NCI-H128 (cell line): Measurements from ENCODE around the gene PRKAA1.
"Not testable (repeated sequence)": the region's sequence is repeated elsewhere in the genome, so short reads cannot be mapped to it uniquely, and the experiment has no call there.

ENCODE experiments used
- DNase-seq: peaks from one replicate; lab custom pipeline; 2025; ENCODE audit not compliant: unreplicated experiment; lab: John Stamatoyannopoulos, UW

PRKAA1 gene

GRCh38 chr5:40734986-40735385 lies 63.2 kb downstream of the PRKAA1 start:
- DNase-seq = no peak

DNA sequence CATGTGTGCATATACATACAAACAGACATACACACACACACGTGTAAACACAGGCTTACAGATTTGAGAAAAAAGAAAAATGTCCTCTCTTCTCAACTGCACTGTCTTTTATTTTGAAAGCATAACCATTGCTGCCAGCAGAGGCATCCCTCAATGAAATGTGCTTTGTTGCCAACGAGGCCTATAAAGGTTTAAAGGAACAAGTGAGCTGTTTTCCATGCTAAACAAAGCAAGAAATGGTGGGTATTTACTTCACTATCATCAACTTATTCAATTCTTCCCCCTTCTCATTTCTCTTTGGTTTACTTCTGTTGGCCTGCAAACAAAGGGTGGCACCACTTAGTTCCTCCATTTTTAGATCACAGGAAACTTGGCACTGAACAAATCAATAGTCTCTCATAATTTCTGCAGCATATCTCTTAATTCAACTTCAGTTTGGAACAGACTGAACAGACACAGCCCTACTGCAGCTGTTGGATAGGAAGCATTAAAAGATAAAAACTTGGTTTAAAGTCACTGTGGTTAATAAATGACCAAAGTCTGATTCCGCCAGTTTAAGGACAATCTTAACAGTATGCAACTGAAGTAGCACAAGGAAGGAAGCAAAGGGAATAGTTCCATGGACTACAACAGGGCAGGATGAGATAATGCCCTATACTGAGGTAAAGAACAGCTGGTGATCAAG lies 64.2 kb downstream of the PRKAA1 start:
- DNase-seq = no peak

DNA sequence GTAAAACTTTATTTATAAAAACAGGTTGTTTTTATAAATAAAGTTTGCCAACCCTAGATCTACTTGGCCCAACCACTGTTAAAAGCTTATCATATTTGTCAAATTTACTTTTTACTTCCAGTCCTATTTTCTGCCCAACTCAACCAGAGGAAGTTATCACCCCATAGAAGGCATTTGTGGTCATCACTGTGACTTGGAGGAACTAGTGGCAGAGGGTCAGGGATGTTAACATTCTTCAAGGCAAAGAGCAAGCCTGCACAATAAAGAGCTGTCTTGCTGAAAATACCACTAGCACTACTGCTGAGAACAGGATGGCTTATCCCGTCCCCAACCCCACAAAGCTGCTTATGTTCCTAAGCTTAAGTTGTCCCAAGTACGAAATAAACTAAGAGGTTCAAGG lies 64.7 kb downstream of the PRKAA1 start:
- DNase-seq = no peak

GRCh38 chr5:40722497-40722911 lies 75.7 kb downstream of the PRKAA1 start:
- DNase-seq = not testable (repeated sequence)

GRCh38 chr5:40720069-40720468 lies 78.1 kb downstream of the PRKAA1 start:
- DNase-seq = no peak

DNA sequence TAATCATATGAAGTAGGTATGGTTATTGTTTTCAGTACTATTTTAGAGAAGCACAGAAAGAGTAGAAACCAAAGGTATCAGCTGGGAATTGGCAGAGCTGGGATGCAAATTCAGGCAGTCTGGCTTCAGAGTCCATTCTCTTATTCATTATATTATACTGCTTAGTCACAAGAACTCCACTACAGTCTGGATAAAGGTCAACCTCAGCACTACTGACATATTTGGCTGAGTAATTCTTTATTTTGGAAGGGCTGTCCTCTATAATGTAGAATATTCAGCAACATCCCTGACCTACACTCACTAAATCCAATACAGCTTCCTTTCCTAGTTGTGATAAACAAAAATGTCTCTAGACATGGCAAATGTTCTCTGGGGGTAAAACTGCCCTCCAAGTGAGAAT lies 80.9 kb downstream of the PRKAA1 start:
- no peak for DNase-seq

DNA sequence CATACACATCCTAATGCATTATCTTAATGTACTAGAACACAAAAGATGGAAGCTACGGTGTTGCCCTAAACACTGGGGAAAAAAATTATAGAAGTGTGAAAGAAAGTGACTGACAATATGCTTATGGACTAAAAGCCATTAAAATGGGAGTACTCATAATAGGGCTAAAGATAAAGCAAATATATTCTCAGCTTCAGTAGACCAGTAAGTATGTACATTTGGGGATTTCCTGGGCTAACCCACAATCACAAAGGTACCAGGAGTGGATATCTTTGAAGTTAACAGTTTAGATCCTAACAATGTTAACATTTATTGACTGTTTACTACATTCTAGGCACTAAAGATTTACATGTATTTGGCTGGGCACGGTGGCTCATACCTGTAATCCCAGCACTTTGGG lies 81.6 kb downstream of the PRKAA1 start:
- DNase-seq = no peak

- no peak for DNase-seq
Observed at GRCh38 chr5:40716000-40716399, 82.2 kb downstream of the PRKAA1 start.

GRCh38 chr5:40714001-40714400 lies 84.2 kb downstream of the PRKAA1 start:
- DNase-seq = no peak

GRCh38 chr5:40710575-40710974 lies 87.6 kb downstream of the PRKAA1 start:
- DNase-seq = not testable (repeated sequence)
